Fibroblast of pulmonary artery (primary cell): ENCODE measurements around the gene GALNT18.

Experiments used
- DNase-seq: peaks from one replicate; pipeline ENCODE4 v3.0.0-alpha.2; 2010; ENCODE audit warnings: low read depth
- H3K4me3 ChIP-seq: replicated peaks from 2 replicates; pipeline ENCODE4 v1.5.1; 2011; ENCODE audit warnings: low read depth, mild to moderate bottlenecking, control low read depth, low read length, moderate library complexity
- CTCF ChIP-seq: IDR thresholded peaks from 2 replicates; pipeline ENCODE4 v1.5.1; 2011; ENCODE audit warnings: mild to moderate bottlenecking, control low read depth, low read length, inconsistent platforms; ENCODE audit errors: missing control alignments

GALNT18 gene

DNA sequence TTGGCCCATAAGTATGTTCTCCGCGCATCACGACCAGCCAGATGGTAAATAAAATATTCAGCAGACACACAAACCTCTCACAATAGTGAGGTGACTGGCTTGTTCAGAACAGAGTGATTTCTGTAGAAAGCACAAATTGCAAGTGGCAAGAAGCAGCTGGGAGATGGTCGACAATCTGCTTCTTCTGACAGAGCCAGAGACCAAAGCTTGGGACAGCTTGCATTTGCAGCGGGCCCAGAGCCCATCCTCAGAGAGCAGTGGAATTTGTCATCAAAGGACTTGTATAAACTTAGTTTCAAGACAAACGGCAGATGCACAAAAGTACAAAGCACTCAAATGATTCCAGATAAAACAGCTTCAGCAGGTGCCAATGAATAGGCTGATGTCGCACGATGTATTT is 7.6 kb upstream of the GALNT18 start:
- H3K4me3 ChIP-seq: no peak overlapping the region
- no peak for TF ChIP-seq CTCF
- DNase-seq: no peak

DNA sequence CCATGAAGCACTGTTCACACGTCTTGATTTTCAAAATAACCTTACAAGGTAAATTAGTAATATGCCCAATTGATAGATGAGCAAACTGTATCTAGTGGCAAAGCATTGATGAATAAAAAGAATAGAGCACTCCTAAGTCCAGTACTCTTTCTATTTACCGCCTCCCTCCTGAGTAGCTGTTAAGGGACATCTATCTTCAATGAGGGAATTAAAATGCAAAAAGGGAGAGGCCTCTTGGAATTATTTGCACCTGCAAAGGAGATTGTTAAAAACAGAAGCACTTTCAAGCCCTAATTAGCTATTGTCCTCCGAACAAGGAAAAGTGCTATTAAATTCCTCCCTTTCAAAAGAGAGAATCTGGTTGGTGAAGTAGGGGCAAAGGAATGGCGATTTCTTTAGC is 6.8 kb upstream of the GALNT18 start:
- TF ChIP-seq CTCF: no peak
- H3K4me3 ChIP-seq: no peak overlapping the region
- DNase-seq: no peak

DNA sequence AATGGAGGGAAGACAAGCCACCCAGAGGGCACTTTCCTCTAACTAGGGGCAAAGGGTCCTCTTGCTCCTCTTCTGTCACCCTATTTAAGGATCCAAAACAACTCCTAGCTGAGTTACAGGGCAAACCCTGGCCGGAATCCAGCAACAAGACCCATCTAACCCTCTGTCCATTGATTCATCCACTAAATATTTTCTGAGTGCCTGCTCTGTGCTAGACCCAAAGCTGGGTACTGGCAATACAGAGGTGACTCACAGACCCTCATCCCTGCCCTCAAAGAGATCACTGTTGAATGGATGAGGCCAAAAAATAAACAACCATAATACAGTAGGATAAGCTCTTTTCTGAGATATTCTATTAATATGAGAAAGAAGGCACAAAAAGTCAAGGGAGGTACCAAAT is 4.3 kb upstream of the GALNT18 start:
- no peak for DNase-seq
- TF ChIP-seq CTCF: no peak
- no peak overlapping the region for H3K4me3 ChIP-seq

DNA sequence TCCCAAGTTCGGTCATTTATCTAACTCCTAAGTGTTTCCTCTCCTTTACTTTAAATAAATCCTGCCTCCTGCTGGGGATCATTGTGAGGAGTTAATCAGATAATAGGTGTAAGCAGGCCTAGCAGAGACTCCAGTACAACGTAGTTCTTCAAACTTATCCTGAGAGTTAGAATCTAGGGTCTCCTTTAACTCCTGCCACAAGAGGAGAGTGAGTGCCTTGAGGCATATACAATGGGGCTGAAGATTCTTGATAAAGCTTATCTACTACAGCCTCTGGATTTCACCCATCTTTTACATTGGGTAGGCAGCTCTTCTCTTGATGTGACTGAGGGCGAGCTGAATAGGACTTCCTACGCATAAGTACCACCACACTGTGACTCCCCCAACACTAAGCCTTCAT is 3.1 kb upstream of the GALNT18 start:
- DNase-seq: no peak
- no peak overlapping the region for H3K4me3 ChIP-seq
- TF ChIP-seq CTCF: no peak

- no peak for TF ChIP-seq CTCF
- no peak overlapping the region for H3K4me3 ChIP-seq
- no peak for DNase-seq
Observed at GRCh38 chr11:11624204-11624603, 2.4 kb upstream of the GALNT18 start.

- no peak for DNase-seq
- TF ChIP-seq CTCF: no peak
- H3K4me3 ChIP-seq: no peak overlapping the region
Observed at GRCh38 chr11:11622772-11623171, 967 bp upstream of the GALNT18 start.

- no peak overlapping the region for H3K4me3 ChIP-seq
- no peak for TF ChIP-seq CTCF
- DNase-seq: no peak
Observed at GRCh38 chr11:11622340-11622706, 518 bp upstream of the GALNT18 start.
